Measurements from ENCODE around the gene KLHL30. TPM values are rescaled to one million over a fixed set of nuclear protein-coding genes. Genes with fewer than 3 reads are reported as not detected.

The KLHL30 gene
- total RNA-seq, 4 donors from 2014 or later, result 0.20 to 0.67 (median 0.38) TPM

DNA sequence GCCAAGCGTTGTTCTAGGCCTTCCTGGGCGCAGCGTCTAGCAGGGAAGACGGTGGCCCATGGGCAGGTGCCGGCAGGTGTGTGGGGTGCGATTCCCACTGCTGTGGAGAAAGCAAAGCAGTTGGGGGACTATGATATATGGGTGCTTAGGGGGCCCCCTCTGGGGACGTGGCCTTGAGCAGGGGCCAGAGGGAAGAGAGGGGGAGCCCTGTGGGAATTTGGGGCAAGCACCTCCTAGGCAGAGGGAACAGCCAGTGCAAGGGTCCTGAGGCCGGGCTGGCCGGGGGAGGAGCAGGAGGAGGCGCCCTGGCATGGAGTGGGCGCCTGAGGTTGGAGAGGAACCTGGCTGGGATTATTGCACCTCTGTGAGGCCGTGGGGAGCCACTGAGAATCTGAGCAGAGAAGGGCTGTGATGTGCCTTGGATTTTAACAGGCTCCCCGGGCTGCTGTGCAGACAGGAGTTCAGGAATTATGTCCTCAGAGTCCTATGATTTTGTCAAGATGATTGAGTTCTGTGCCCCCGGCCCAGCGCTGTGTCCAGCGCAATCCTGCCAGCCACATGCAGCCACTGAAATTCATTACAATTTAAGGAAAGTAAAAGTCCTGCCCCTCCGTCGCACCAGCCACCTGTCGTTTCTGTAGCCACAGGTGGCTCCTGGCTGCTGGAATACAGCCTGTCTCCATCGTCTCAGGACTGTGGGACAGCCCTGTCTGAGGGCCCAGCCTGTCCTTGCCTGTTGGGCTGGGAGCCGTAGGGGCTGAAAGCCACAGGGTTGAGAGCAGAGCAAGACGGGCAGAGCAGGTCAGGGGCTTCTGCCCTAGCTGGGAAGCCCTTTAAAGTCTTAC is 9.1 kb upstream of the KLHL30 start:
- no peaks in the 10 kb centered on the region for H3K9me3 ChIP-seq
- H3K4me1 ChIP-seq, result peaks cover 0 to 5% of the 10 kb centered on the region in 2 donors
- 87 to 93% methylated on average over 13 to 22 of the region's 22 CpGs for WGBS, 2 donors
- no peak overlapping the region for H3K4me3 ChIP-seq (replicated peaks in 1 of 3)
- intact Hi-C loops (cut with DNase I), result no loop called here
- no peak overlapping the region for H3K27ac ChIP-seq
- TF ChIP-seq CTCF (IDR thresholded peaks at IDR 0.05) (no peak), POLR2A (IDR thresholded peaks at IDR 0.05) (no peak)
- H3K27me3 ChIP-seq, result no peaks in the 10 kb centered on the region
- H3K36me3 ChIP-seq, result no peaks in the 10 kb centered on the region
- no peak for DNase-seq

DNA sequence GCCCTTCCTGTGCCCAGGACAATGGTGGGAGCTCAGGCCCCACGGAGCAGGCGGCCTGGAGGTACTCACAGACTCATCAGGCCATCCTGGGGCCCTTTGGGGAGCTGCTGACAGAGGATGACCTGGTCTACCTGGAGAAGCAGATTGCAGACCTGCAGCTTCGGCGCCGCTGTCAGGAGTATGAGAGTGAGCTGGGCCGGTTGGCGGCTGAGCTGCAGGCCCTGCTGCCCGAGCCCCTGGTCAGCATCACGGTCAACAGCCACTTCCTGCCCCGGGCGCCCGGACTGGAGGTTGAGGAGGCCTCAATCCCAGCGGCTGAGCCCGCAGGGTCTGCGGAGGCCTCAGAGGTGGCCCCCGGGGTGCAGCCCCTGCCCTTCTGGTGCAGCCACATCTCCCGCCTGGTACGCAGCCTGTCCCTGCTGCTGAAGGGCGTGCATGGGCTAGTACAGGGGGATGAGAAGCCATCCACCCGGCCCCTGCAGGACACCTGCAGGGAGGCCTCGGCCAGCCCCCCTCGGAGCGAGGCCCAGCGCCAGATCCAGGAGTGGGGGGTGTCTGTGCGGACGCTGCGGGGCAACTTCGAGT is 8.3 kb upstream of the KLHL30 start:
- Histone ChIP-seq H3K27me3 (no peaks in the 10 kb centered on the region), H3K4me1 (peaks cover 0 to 5% of the 10 kb centered on the region in 2 donors), H3K36me3 (no peaks in the 10 kb centered on the region), H3K9me3 (no peaks in the 10 kb centered on the region), H3K27ac (no peak overlapping the region), H3K4me3 (replicated peaks in 1 of 3) (no peak overlapping the region)
- no peak for DNase-seq
- intact Hi-C loops (cut with DNase I), result no loop called here
- no peak for TF ChIP-seq CTCF (IDR thresholded peaks at IDR 0.05)
- no peak for TF ChIP-seq POLR2A (IDR thresholded peaks at IDR 0.05)
- WGBS, 2 donors, result 98 to 100% methylated on average over 1 to 9 of the region's 28 CpGs

DNA sequence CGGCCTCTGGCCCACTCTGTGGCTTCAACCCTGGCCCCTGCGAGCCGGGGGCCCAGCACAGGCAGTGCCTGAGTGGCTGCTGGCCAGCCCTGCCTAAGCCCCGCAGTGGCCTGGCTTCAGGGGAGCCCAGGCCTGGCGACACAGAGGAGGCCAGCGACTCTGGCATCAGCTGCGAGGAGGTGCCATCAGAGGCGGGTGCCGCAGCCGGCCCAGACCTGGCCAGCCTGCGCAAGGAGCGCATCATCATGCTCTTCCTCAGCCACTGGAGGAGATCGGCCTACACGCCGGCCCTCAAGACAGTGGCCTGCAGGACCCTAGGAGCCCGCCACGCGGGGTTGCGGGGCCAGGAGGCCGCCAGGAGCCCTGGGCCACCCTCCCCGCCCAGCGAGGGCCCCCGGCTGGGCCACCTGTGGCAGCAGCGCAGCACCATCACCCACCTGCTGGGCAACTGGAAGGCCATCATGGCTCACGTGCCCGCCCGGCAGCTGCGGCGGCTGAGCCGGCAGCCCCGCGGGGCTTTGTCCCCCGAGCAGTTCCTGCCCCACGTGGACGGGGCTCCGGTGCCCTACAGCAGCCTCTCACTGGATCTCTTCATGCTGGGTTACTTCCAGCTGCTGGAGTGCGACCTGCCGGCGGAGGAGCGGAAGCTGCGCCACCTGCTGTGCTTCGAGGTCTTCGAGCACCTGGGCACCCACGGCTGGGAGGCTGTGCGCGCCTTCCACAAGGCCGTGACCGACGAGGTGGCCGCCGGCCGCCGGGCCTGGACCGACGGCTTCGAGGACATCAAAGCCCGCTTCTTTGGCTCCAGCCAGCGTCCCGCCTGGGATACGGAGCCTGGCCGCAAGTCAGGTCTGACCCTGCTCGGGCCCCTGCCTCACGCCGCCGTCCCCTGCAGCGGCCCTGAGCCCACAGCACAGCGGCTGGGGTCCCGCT is 7.5 kb upstream of the KLHL30 start:
- no peak overlapping the region for H3K27ac ChIP-seq
- H3K4me1 ChIP-seq, result peaks cover 0 to 5% of the 10 kb centered on the region in 2 donors
- no peak for TF ChIP-seq POLR2A (IDR thresholded peaks at IDR 0.05)
- DNase-seq, result no peak
- intact Hi-C loops (cut with DNase I), result no loop called here
- H3K9me3 ChIP-seq, result no peaks in the 10 kb centered on the region
- no peaks in the 10 kb centered on the region for H3K36me3 ChIP-seq
- H3K27me3 ChIP-seq, result no peaks in the 10 kb centered on the region
- WGBS, 2 donors, result 67 to 93% methylated on average over 6 to 40 of the region's 68 CpGs
- H3K4me3 ChIP-seq (replicated peaks in 1 of 3), result no peak overlapping the region

GRCh38 chr2:238131761-238132462 is 6.6 kb upstream of the KLHL30 start:
- H3K4me1 ChIP-seq, result peaks cover 0 to 5% of the 10 kb centered on the region in 2 donors
- no peak overlapping the region for H3K27ac ChIP-seq
- H3K4me3 ChIP-seq (replicated peaks in 1 of 3), result no peak overlapping the region
- no peaks in the 10 kb centered on the region for H3K27me3 ChIP-seq
- H3K36me3 ChIP-seq, result no peaks in the 10 kb centered on the region
- H3K9me3 ChIP-seq, result no peaks in the 10 kb centered on the region
- no peak for DNase-seq
- intact Hi-C loops (cut with DNase I), result no loop called here
- TF ChIP-seq POLR2A (IDR thresholded peaks at IDR 0.05) (no peak), CTCF (IDR thresholded peaks at IDR 0.05) (no peak)
- WGBS, 2 donors, result 94% methylated on average over 10 to 12 of the region's 14 CpGs
